Measurements from ENCODE around the gene NPM3.

Gene NPM3, protein sequence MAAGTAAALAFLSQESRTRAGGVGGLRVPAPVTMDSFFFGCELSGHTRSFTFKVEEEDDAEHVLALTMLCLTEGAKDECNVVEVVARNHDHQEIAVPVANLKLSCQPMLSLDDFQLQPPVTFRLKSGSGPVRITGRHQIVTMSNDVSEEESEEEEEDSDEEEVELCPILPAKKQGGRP

DNA sequence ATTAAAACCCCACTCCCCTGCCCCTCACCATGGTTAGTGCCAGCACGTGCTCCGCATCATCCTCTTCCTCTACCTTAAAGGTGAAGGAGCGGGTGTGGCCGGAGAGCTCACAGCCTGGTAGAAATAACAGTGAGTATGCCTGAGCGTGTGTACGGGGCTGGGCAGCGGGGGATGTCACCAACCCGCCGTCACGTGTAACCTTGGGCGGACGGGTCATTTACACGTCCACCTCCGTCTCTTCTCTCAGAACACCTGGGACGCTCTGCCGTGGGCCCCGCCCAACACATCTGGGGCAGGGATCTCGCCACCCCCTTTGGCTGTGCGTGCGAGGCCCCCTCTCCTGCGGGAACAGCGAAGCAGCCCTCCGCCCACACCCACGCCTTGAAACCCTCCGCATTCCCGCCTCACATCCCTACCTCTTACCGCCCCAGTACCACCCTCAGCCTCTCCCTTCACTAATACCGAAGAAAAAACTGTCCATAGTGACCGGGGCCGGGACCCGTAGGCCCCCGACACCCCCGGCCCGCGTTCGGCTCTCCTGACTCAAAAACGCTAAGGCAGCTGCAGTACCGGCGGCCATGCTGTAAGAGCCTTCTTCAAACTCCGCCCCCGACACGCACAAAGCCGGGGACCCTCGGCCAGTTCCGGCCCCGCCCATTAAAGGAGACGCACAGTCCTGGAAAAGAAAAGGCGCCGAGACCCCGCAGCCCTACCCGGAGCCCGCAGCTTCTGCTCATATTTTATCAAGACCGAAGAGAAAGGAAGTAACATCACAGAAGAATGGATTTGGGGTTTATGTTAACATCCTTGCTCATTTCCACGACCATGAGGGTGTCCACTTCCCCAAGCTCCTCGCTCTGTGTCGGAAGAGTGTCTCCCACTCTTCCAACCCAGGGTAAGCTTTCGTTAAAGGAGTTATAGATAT is at the start of gene NPM3:
Gene NPM3 (minus strand): TSS at position 636 of the 925 bp plus-strand sequence. CDS start 56 bp downstream, at position 580.
- DNase-seq: peak; percentile 23

DNA sequence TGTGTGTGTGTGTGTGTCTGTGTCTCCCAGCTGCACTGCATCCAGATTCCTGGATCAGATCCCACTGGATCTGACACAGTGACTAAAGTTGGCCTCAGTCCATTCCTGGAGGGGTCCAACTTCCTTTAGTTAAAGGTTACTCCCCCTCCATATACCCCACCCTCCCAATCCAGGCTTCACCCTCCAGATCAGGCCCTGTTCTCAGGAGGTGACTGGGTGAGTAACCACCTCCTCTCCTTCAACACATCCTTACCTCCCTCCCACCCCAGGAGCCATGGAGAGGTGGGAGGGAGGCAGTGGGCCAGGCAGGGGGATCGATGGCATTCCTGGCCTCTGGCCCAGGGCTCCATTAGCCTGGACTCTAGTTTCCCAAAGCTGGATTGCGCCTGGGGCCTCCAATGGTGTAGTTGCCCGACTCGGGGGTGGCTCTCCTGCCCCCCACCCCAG is 49.1 kb upstream of the NPM3 start:
- no peak for DNase-seq

DNA sequence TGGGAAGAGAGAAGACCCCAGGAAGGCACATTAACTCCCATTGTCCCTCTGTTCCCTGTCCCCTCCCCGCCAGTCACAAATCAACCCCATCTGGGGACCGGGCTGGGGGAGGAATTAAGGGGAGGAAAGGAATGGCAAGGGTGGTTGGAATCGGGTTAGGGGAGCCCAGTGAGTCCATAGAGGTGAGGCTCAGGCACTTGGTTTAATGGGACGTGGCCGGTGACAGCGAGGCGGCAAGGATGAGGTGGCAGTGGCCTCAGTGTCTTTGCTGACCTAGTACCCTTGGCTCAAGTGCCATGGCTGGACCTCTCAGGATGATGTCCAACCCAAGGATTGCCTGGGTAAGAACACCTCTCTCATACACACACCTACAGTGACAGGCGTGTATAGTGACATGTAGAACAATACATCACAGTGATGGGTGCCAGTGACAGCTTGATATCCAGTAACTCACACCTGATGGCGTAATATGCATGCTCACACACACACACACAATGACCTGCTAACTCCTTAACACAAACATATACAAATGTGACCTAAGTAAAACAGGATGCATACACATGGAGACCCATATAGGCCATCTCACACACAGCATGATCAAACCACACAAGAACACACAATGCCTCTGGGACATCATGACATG is 48.0 kb upstream of the NPM3 start:
- no peak for DNase-seq

DNA sequence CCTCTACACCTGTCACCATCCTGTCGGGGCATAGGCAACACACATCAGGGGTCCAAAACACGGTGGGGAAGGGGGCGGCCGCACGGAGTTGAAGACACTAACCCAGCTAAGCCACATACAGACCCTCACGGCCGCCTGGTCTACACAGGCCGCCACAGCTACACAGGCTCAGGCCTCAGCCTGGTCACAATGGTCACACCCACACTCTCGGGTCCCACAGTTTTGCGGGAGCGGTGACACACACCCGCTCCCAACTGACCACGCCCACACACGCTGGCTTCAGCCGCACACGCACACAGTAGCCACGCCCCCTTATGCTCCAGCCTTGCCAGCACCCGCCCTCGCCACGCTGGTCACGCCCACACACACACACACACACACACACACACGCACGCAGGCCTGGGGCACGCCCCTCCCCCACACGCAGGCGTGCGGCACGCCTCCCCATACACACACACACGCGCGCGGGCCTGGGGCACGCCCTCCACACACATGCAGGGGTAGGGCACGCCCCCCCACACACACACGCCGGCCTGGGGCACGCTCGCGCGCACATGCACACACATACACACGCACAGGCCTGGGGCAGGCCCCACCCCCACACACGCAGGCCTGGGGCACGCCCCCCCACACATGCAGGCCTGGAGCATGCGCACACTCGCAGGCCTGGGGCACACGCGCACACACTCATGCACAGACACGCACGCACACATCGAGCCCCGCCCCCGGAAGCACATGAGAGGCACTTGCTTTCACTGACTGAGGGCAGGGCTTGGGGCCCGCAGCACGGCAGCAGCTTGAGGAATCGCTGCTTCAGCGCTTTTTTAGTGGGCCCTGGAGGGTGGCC is 47.3 kb upstream of the NPM3 start:
- peak; percentile 45 for DNase-seq

DNA sequence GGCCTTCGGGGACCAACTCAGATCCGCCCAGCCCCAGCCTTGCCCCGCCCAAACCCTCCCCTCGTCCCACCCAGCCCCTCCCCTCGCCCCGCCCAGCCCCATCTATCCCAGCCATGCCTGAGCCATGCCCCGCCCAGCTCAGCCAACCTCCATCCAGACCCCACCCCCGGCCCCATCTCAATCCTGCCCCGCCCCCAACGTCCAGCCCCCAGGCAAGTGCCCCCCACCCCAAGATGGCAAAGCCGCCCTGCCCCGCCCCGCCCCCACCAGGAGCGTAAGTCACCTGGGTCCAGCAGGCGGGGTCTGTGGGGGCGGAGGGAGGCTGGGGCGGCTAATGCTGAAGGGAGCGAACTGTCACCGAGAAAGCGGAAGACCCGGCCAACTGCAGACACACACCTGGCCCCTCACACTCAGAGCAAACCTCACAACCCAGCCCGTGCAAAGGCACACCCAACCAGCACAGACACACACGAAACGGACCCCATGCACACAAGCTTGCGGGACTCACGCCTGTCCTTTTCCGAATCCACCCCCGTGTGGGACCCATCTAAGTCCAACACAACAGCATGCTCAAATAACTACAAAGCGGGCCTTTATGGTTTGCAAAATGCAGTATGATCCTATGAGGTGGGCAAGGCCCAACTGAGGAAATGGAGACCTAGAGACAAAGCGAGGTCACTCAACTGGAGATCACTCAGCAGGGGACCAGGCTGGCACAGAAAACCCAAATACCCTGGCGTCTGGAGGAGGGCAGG is 46.5 kb upstream of the NPM3 start:
- no peak for DNase-seq

DNA sequence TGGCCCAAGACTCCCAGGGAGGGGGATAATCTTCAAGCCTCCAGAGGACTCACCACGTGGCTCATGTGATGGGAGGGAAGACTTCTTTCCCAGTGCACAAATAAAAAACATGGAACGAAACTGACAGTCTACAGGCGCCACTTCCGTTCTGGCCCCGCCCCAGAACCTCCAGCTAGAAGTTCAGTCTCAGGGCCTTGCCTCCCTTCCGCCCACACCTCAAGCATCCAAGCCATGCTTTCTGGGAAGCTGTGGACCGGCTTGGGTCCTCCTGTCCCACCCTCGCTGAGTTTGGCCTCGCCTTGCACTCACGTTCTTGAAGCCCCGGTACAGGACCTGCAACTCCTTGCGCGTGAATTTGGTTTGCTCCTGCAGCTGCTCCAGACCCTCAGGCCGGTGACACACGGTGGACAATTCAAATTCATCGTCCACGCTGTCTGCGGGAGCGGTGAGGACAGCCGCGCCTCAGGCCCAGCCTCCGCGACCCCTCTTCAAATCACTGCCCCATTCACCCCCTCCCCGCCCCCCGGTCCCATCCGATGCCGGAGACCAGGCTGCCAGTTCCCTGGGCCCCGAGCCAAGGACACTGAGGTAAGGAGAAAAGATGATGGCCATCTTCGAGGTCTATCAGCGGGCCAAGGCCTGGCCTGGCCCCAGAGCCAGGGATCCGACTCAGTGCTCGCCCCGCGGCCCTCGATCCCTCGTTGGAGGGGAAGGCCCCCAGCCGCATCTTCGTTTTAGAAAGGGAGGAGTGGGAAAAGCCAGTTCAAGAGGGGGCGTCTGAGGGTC is 45.7 kb upstream of the NPM3 start:
- no peak for DNase-seq

DNA sequence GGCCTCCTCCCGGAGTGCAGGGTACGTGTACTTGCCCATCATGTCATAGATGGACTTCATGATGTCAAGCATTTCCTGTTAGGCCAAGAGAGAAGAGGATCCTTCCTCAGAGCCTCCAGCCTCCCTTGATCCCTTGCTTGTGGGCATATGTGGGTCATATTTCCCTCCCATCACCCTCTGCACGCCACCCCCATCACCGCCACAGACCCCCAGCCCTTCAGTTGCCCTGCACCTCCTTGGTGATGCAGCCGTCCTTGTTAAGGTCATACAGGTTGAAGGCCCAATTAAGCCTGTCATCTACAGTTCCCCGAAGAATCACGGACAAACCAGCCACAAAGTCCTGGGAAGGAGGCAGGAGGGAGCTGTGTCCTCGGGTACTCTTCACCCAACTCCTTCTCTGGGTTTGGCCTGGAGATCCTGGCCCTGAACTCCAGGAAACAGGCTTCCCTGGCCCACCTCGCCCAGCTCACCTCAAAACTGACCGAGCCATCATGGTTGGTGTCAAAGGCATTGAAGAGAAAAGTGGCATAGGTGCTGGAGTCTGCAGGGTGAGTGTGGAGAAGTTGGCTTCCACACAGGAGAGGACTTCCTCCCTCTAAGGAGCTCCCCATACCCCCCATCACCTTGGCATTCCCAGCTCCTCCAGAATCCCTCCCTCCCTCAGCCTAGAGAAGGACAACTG is 44.8 kb upstream of the NPM3 start:
- DNase-seq: no peak

DNA sequence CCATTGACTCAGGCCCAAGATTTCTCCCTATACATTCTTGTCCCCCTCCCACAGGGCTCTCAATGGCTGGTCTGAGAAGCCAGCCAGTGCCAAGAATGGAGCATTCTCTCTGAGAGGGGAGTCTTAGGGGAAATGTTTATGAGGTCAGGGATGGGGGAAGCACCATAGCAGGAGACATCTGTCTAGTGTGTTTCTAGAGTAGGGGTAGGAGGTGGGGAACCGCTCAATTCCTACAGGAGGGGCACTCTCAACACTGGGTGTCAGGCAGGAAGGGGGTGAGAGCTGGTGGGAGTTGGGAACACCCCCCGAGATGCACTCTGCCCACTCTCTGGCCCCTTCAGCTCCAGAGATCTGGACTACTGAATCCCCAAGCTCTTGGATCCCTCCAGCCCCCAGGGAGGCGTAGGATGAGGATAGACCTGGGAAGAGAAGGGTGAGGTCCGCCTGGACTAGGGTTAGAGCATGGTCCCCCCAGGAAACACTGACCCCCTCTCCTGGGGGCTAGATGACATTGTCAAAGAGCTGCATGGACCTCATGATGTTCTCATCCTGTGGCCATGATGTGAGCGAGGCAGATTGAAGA is 43.7 kb upstream of the NPM3 start:
- no peak for DNase-seq

DNA sequence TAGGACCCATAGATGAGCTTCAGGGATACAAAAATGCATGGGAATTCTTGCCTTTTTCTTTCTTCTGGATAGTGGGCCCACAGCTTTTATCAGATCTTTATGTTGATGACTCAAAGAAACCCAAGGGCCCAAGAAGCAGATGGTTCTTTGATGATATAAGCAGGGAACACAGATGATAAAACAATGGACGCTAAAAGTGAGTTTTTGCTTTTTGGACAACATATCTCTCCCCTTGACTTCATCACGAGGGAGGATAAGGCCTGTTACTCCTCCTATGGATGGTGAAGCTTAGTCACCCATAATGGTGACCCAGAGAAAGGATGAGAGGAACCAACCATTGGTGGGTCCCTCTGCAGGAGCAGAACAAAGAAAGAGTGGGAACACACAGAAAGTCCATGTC is 41.5 kb upstream of the NPM3 start:
- no peak for DNase-seq

DNA sequence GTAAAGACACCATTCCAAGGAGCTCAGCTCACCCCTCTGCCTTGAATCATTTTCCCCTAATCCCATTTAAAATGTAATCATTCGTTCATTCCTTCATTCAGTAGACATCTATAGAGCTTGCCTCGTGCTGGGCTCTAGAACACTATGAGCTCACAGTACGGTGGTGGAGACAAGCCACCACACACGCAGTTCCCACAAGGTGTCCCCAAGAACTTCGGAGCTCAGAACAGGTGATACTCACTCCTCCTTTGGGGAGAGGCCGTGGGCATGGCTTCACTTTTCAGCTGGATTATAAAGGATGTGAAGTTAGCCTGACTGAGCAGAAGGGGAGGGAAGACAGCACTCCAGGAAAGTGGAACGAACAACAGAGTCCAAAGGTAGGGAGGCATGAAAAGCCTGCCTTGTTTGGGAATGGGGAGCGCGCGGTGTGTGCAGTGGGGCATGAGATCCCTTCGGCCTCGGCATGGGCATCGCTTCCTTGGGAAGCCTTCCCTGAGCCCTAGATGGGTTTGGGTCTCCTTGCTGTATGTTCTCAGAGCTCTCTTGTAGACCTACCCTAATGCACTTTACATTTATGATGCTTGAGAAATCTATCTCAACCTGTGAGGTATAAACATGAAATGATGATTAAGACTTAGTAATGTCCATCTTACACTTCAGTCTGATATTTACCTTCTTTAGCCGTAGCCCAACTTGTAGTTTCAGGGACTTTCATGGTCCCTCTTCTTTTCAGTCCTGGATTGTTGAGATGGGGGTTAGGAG is 35.8 kb upstream of the NPM3 start:
- DNase-seq: no peak

DNA sequence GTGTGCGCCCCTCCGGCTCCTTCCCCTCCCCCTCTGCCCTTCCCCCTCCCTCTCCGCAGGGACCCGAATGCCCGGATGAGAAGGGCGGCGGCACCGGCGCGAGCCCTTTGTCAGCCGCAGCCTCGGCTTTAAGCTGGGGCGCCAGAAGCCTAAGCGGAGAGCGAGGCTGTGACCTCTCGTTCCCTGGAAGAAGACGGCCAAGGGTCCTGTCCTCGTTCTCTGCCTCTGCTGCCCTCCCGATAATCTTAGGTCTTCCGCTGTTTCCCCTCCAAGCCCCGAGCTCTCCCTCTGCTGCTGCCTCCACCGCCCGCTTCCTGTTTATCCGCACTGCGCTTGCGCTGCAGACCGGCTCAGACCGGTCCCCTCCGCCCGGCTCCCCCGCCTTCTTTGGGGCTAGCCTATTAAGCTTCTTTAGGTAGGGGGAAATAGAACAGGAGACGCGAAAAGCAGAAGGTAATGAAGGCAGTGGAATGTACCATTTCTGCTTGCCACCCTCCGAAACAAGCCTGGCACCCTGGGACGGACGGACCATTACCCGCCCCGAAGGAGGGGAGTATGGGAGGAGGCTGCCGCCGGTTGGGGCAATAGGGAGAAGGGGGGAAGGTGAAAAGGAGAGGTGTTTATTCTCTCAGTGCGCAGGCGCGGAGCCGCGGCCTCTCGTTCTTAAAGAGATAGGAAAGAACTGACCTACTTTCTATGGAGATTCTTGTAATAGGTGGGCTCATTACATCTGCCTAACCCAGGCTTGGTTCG is 35.0 kb upstream of the NPM3 start, which contains the start of gene OGA:
Gene OGA (minus strand): TSS at position 326 of the 753 bp plus-strand sequence. CDS start 422 bp downstream, outside the sequence.
- peak; percentile 92 for DNase-seq

DNA sequence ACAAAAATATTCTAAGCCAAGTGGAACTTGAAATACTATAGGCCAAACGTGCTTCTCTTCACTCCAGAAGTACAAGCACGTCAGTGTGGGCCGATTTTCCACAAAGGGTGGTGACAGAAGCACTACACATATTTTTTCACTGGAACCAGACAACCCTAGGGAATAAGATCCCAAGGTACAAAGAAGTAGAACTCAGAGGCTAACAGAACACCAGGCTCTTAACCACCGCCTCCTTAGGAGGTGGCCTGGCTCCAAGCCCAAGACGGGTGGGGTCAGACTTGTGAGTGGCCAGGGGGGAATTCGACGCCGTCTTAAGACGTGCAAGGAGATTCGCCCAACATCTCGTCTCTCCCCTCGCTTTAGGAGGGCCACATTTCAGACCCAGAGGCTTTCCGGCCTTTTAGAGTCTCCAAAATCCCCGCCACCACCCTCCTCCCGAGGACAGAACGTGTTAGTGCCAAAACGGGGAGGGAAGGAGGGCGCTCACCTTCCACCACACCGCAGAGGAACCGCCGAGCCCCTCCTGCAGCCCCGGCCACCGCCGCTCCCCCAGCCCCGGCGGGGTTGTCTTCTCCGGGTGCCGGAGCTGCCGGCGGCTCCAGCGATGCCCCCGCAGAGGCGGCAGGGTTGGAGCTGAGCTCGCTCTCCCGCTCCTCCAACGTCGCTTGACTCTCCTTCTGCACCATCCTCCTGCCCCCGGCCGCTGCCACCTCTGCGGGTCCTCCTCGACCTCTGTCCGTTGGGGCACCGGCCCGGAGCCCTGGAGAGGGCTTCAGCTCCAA is 34.3 kb upstream of the NPM3 start:
- DNase-seq: no peak

DNA sequence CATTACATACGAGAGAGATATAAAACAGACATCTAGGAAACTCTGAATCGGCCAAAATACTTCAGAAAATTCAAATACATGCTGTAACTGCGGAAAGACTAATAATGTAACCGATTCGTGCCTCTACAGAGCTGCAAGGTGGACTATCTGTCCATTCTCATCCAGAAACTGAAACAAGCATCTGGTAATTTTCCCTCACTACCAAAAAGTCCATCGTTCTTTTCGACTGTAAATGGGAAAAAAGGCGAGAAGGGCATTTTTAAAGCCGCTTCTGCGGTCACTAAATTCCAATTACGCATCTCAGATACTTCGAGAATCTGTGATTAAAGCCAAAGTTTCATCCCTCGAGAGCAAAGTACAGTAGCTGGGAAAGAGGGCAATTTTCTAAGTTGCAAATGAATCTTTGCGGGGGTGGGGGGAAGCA is 33.7 kb upstream of the NPM3 start:
- no peak for DNase-seq

DNA sequence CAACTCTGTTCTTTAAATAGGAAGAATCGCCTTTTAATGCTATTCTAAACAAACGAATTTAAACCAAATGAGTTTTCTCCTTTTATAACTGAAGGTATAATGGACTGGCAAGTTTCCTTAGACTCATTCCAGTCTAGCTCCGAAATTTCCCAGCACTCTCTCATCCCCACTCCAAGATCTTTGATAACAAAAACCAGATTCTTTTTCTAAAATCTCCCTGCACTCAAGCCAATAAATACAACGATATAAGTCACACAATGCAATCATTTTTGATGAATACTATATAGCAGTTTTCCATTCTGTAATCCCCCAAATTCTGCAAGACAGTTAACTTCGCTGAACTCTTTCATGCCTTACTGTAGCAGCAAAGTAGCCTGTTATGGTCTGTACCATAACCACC is 33.1 kb upstream of the NPM3 start:
- no peak for DNase-seq

DNA sequence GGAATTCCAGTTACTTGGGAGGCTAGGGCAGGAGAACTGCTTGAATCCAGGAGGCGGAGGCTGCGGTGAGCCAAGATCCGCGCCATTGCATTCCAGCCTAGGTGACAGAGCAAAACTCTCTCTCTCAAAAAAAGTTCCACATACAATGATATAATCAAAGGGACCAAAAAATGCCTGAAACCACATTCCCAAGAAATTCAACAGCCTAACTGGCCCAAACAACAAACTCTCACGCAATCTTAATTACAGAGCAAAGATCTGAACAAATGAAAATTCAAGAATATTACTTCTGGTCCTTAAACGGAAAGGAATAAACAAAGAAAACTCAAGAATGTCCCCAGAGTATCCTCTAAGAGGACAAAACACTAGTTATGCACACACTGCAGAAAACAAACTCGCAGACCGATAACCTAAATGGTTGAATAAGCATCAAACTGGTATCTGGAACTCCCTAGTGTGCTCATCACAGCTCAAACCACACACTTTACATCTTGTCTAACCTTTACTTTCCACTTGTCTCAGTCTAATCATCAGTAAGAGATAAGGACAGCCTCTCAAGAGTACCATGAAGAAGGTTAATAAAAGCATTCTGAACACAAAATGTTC is 31.3 kb upstream of the NPM3 start:
- DNase-seq: no peak

DNA sequence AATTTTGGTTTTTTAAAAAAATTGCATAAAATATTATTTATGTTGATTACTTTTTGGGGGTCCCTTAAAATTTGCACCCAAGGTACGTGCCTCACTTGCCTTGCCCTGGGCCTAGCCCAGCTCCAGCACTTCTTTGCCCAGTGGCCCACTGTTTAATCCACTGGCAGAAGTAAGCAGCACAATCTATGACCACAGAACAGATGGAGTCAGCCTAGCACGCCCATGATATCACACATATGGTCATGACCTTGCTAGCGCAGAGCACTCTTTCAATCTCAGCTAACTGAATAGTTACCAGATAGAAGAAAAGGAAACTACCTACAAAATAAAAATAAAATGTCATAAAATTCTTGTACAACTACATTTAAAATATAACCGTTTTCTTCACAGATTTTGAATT is 29.4 kb upstream of the NPM3 start:
- DNase-seq: no peak

DNA sequence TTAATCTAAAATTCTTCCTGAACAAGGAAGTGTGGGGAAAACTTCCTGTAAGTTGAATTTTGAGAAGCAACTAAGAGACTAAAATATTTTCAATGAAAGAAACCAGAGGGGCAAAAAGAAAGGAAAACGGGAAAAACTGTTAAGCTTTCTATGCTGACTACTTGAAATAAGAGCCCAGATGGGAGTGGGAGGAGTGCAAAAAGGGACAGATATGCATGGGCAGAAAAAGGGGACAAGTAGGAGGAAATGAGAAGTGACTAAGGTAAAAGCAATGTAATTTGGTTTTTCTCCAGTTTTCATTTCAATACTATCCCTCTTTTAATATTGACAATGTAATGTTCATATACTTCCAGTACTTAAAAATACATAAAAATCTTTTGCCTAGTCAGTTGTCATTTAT is 23.9 kb upstream of the NPM3 start:
- no peak for DNase-seq

Data from GOT3 (cell line).